SK-N-SH treated with all-trans-retinoic acid at 6 μM for 48 hours (cell line): ENCODE results near the gene ZMYND8.

Experiments used
- ARNTL ChIP-seq: fragments of 450-650 bp; formaldehyde crosslinking; IDR thresholded peaks from 2 replicates; pipeline ENCODE4 v1.5.0; 2020; ENCODE audit warnings: low read depth, mild to moderate bottlenecking, moderate library complexity, borderline replicate concordance
- BACH2 ChIP-seq: fragments of 250-450 bp; sonication (Bioruptor Pico); IDR thresholded peaks from 2 replicates; pipeline ENCODE4 v1.9.0; 2021; ENCODE audit warnings: mild to moderate bottlenecking, borderline replicate concordance
- ESRRG ChIP-seq: fragments of 250-450 bp; sonication (Bioruptor Pico); IDR thresholded peaks from 2 replicates; pipeline ENCODE4 v1.6.1; 2021; ENCODE audit warnings: mild to moderate bottlenecking
- GLIS3 ChIP-seq: fragments of 250-450 bp; sonication (Bioruptor Pico); IDR thresholded peaks from 2 replicates; pipeline ENCODE4 v1.5.0; 2020; ENCODE audit warnings: mild to moderate bottlenecking, moderate library complexity
- ISL1 ChIP-seq: fragments of 250-450 bp; sonication (Bioruptor Pico); IDR thresholded peaks from 2 replicates; pipeline ENCODE4 v2.1.2; 2022; ENCODE audit warnings: mild to moderate bottlenecking, moderate library complexity
- PPARA ChIP-seq: fragments of 250-450 bp; sonication (Bioruptor Pico); IDR thresholded peaks from 2 replicates; pipeline ENCODE4 v1.5.0; 2020; ENCODE audit warnings: mild to moderate bottlenecking, borderline replicate concordance
- RARB ChIP-seq: fragments of 250-450 bp; sonication (Bioruptor Pico); IDR thresholded peaks from 2 replicates; pipeline ENCODE4 v1.8.0; 2021; ENCODE audit warnings: mild to moderate bottlenecking, moderate library complexity
- TCF4 ChIP-seq: fragments of 250-450 bp; sonication (Bioruptor Pico); IDR thresholded peaks from 2 replicates; pipeline ENCODE4 v1.8.0; 2021; ENCODE audit warnings: mild to moderate bottlenecking, moderate library complexity, borderline replicate concordance
- ZFP3 ChIP-seq: fragments of 250-450 bp; sonication (Bioruptor Pico); IDR thresholded peaks from 2 replicates; pipeline ENCODE4 v1.5.0; 2020; ENCODE audit warnings: mild to moderate bottlenecking, moderate library complexity
- ZNF565 ChIP-seq: fragments of 450-650 bp; formaldehyde crosslinking; conservative IDR thresholded peaks from 2 replicates; pipeline ENCODE4 v1.5.0; 2020; ENCODE audit warnings: low read depth, mild to moderate bottlenecking, moderate library complexity
- ZNF70 ChIP-seq: fragments of 450-650 bp; formaldehyde crosslinking; IDR thresholded peaks from 2 replicates; pipeline ENCODE4 v1.5.0; 2020; ENCODE audit warnings: mild to moderate bottlenecking, moderate library complexity
- TF ChIP-seq, protein P1 (sequence below): fragments of 250-450 bp; sonication (Bioruptor Pico); IDR thresholded peaks from 2 replicates; pipeline ENCODE4 v1.8.0; 2020; ENCODE audit warnings: mild to moderate bottlenecking, moderate library complexity, borderline replicate concordance
- TF ChIP-seq, protein P2 (sequence below): fragments of 250-450 bp; sonication (Bioruptor Pico); IDR thresholded peaks from 2 replicates; pipeline ENCODE4 v1.5.1; 2021; ENCODE audit warnings: mild to moderate bottlenecking, moderate library complexity

DNA sequence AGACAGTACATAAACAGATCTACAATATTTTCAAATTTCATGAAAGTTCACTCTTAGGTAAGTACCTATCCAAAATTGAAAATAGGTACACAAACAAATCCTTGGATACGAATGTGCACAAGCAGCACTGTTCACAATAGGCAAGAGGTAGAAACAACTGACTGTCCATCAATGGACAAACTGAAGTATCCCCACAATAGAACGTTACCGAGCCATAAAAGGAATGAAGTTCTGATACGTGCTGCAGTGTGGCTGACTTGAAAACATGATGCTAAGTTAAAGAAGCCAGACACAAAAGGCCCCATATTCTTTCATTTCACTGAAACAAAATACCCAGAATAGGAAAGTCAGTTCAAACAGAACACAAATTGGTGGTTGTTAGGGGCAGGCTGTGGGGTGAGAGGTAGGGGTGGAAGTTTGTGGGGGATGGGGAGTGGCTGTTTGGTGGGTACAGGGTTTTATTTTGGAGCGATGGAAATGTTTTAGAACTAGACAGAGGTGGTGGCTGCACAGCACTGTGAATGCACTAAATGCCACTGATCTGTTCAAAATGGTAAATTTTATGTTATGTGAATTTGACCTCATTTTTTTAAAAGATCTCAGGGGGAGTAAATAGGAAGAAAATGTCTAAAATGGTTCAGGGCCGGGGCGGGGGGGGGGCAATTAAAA is 89.5 kb downstream of the ZMYND8 start:
- TF ChIP-seq ZNF565 (CRISPR knock-in tag) (no peak), GLIS3 (CRISPR knock-in tag) (no peak), RARB (CRISPR knock-in tag) (no peak), ZFP3 (CRISPR knock-in tag) (no peak), TCF4 (no peak), ISL1 (no peak), ZNF70 (CRISPR knock-in tag) (no peak), ARNTL (CRISPR knock-in tag) (no peak), BACH2 (CRISPR knock-in tag) (no peak), PPARA (CRISPR knock-in tag) (no peak), ESRRG (no peak)
- TF ChIP-seq, protein P1, sequence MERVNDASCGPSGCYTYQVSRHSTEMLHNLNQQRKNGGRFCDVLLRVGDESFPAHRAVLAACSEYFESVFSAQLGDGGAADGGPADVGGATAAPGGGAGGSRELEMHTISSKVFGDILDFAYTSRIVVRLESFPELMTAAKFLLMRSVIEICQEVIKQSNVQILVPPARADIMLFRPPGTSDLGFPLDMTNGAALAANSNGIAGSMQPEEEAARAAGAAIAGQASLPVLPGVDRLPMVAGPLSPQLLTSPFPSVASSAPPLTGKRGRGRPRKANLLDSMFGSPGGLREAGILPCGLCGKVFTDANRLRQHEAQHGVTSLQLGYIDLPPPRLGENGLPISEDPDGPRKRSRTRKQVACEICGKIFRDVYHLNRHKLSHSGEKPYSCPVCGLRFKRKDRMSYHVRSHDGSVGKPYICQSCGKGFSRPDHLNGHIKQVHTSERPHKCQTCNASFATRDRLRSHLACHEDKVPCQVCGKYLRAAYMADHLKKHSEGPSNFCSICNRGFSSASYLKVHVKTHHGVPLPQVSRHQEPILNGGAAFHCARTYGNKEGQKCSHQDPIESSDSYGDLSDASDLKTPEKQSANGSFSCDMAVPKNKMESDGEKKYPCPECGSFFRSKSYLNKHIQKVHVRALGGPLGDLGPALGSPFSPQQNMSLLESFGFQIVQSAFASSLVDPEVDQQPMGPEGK (CRISPR knock-in tag), result no peak
- TF ChIP-seq, protein P2, sequence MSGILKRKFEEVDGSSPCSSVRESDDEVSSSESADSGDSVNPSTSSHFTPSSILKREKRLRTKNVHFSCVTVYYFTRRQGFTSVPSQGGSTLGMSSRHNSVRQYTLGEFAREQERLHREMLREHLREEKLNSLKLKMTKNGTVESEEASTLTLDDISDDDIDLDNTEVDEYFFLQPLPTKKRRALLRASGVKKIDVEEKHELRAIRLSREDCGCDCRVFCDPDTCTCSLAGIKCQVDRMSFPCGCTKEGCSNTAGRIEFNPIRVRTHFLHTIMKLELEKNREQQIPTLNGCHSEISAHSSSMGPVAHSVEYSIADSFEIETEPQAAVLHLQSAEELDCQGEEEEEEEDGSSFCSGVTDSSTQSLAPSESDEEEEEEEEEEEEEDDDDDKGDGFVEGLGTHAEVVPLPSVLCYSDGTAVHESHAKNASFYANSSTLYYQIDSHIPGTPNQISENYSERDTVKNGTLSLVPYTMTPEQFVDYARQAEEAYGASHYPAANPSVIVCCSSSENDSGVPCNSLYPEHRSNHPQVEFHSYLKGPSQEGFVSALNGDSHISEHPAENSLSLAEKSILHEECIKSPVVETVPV, result no peak
